Osteoblast (primary cell): Measurements from ENCODE around the gene GPR25. TPM values are rescaled to one million over a fixed set of nuclear protein-coding genes. Genes with fewer than 3 reads are reported as not detected.

ENCODE experiments used
- DNase-seq: peaks from one replicate; pipeline ENCODE4 v3.0.0; 2011; ENCODE audit warnings: low spot score, mixed read lengths; ENCODE audit not compliant: insufficient read length; ENCODE audit errors: missing footprints
- H2AFZ ChIP-seq: 2 replicates; pipeline ENCODE4 v1.6.0; 2011; ENCODE audit warnings: mild to moderate bottlenecking, low read length
- H3K27ac ChIP-seq: 2 replicates; pipeline ENCODE4 v1.5.1; 2011; ENCODE audit warnings: mild to moderate bottlenecking, low read depth, low read length, moderate library complexity
- H3K27me3 ChIP-seq: 2 replicates; pipeline ENCODE4 v1.6.0; 2012; ENCODE audit warnings: mild to moderate bottlenecking, control low read depth, inconsistent platforms, low read length, moderate library complexity; ENCODE audit not compliant: insufficient read depth
- H3K36me3 ChIP-seq: 2 replicates; pipeline ENCODE4 v1.5.1; 2011; ENCODE audit warnings: mild to moderate bottlenecking, low read length, control low read depth, moderate library complexity; ENCODE audit not compliant: insufficient read depth
- H3K4me1 ChIP-seq: 2 replicates; pipeline ENCODE4 v1.5.1; 2011; ENCODE audit warnings: mild to moderate bottlenecking, low read length, control low read depth, moderate library complexity; ENCODE audit not compliant: insufficient read depth
- H3K4me2 ChIP-seq: 2 replicates; pipeline ENCODE4 v1.6.0; 2011; ENCODE audit warnings: mild to moderate bottlenecking, low read length; ENCODE audit not compliant: insufficient read depth
- H3K4me3 ChIP-seq: fragments of 200-600 bp; sonication (generic); 3 replicates; pipeline ENCODE4 v1.5.1; 2012; ENCODE audit warnings: mild to moderate bottlenecking, low read length, inconsistent platforms; ENCODE audit not compliant: insufficient read depth
- H3K79me2 ChIP-seq: 2 replicates; pipeline ENCODE4 v1.6.0; 2012; ENCODE audit warnings: mild to moderate bottlenecking, low read length, control low read depth, inconsistent platforms; ENCODE audit not compliant: insufficient read depth
- H3K9me3 ChIP-seq: 2 replicates; pipeline ENCODE4 v1.5.1; 2011; ENCODE audit warnings: low read depth, low read length, control low read depth
- H4K20me1 ChIP-seq: 2 replicates; pipeline ENCODE4 v1.6.0; 2012; ENCODE audit warnings: mild to moderate bottlenecking, low read length, control low read depth; ENCODE audit not compliant: insufficient read depth
- CTCF ChIP-seq: IDR thresholded peaks from 2 replicates; pipeline ENCODE4 v1.5.1; 2011; ENCODE audit warnings: mild to moderate bottlenecking, low read depth, low read length, moderate library complexity; ENCODE audit errors: extremely low read depth
- total RNA-seq: library from RNA; depleted of rRNA; stranded (reverse); fragments of >200 nt; gene quantifications from 2 replicates; pipeline ENCODE4 v1.2.3, GENCODE V29; 2012

GPR25 gene
- total RNA-seq, 1 donor: not detected

GRCh38 chr1:200905411-200906052, 32.8 kb downstream of the GPR25 start:
- Histone ChIP-seq H3K36me3 (no peaks in the 10 kb centered on the region), H3K79me2 (no peaks in the 10 kb centered on the region), H3K4me3 (no peak overlapping the region), H3K4me1 (no peaks in the 10 kb centered on the region), H3K27ac (no peak overlapping the region), H3K27me3 (peaks cover 4% of the 10 kb centered on the region), H3K9me3 (no peaks in the 10 kb centered on the region), H4K20me1 (no peaks in the 10 kb centered on the region), H2AFZ (no peak overlapping the region), H3K4me2 (no peak overlapping the region)
- no peak for TF ChIP-seq CTCF
- DNase-seq: peak; percentile 30

GRCh38 chr1:200906491-200906890, 33.7 kb downstream of the GPR25 start:
- H3K27me3 ChIP-seq: peaks cover 3% of the 10 kb centered on the region
- H3K36me3 ChIP-seq: no peaks in the 10 kb centered on the region
- H3K9me3 ChIP-seq: no peaks in the 10 kb centered on the region
- no peaks in the 10 kb centered on the region for H4K20me1 ChIP-seq
- H3K79me2 ChIP-seq: no peaks in the 10 kb centered on the region
- TF ChIP-seq CTCF: no peak
- H2AFZ ChIP-seq: no peak overlapping the region
- no peak overlapping the region for H3K4me2 ChIP-seq
- no peak overlapping the region for H3K27ac ChIP-seq
- no peaks in the 10 kb centered on the region for H3K4me1 ChIP-seq
- DNase-seq: no peak
- no peak overlapping the region for H3K4me3 ChIP-seq

- Histone ChIP-seq H3K79me2 (no peaks in the 10 kb centered on the region), H3K4me3 (no peak overlapping the region), H4K20me1 (no peaks in the 10 kb centered on the region), H3K36me3 (no peaks in the 10 kb centered on the region), H3K4me2 (no peak overlapping the region), H3K9me3 (no peaks in the 10 kb centered on the region), H3K4me1 (no peaks in the 10 kb centered on the region), H2AFZ (no peak overlapping the region), H3K27ac (no peak overlapping the region), H3K27me3 (peaks cover 3% of the 10 kb centered on the region)
- peak; percentile 87 for DNase-seq
- TF ChIP-seq CTCF: no peak
Observed at GRCh38 chr1:200907611-200908097, 34.9 kb downstream of the GPR25 start.

- Histone ChIP-seq H3K27ac (no peak overlapping the region), H3K4me2 (no peak overlapping the region), H3K27me3 (peaks cover 3% of the 10 kb centered on the region), H3K4me1 (no peaks in the 10 kb centered on the region), H3K36me3 (no peaks in the 10 kb centered on the region), H3K4me3 (no peak overlapping the region), H2AFZ (no peak overlapping the region), H4K20me1 (no peaks in the 10 kb centered on the region), H3K9me3 (no peaks in the 10 kb centered on the region), H3K79me2 (no peaks in the 10 kb centered on the region)
- no peak for TF ChIP-seq CTCF
- DNase-seq: no peak
Observed at GRCh38 chr1:200908191-200908868, 35.5 kb downstream of the GPR25 start.
